KMS-11 (cell line): ENCODE results near the gene OSBPL9.
"Not testable (repeated sequence)": the region's sequence is repeated elsewhere in the genome, so short reads cannot be mapped to it uniquely, and the experiment has no call there.

Experiments
- H2AFZ ChIP-seq: fragments of 200-600 bp; sonication (generic); 2 replicates; pipeline ENCODE4 v1.6.1; 2016; ENCODE audit warnings: antibody characterized with exemption, mixed run types, low read depth
- H3K27ac ChIP-seq: fragments of 200-600 bp; sonication (generic); 2 replicates; pipeline ENCODE4 v1.6.1; 2016; ENCODE audit warnings: mild to moderate bottlenecking, mixed run types
- H3K27me3 ChIP-seq: fragments of 200-600 bp; sonication (generic); 2 replicates; pipeline ENCODE4 v1.6.1; 2017; ENCODE audit warnings: mild to moderate bottlenecking, low read depth, mixed run types, moderate library complexity; ENCODE audit not compliant: insufficient read depth
- H3K36me3 ChIP-seq: fragments of 200-600 bp; sonication (generic); 2 replicates; pipeline ENCODE4 v1.6.1; 2017; ENCODE audit warnings: mild to moderate bottlenecking, mixed run types; ENCODE audit not compliant: insufficient read depth
- H3K4me1 ChIP-seq: fragments of 200-600 bp; sonication (generic); 2 replicates; pipeline ENCODE4 v1.6.1; 2016; ENCODE audit warnings: mild to moderate bottlenecking, low read depth, mixed run types; ENCODE audit not compliant: poor library complexity, severe bottlenecking
- H3K4me2 ChIP-seq: fragments of 200-600 bp; sonication (generic); 2 replicates; pipeline ENCODE4 v1.7.0; 2016; ENCODE audit warnings: mild to moderate bottlenecking, mixed run types
- H3K4me3 ChIP-seq: fragments of 200-600 bp; sonication (generic); IDR thresholded peaks from 2 replicates; pipeline ENCODE4 v1.6.1; 2017; ENCODE audit warnings: low read depth, low read length, mixed read lengths; ENCODE audit not compliant: insufficient read depth
- H3K79me2 ChIP-seq: fragments of 200-600 bp; sonication (generic); 2 replicates; pipeline ENCODE4 v1.6.1; 2016; ENCODE audit warnings: low read depth, mixed run types; ENCODE audit not compliant: insufficient read depth
- H3K9ac ChIP-seq: fragments of 200-600 bp; sonication (generic); 2 replicates; pipeline ENCODE4 v1.6.1; 2016; ENCODE audit warnings: mild to moderate bottlenecking, mixed run types
- H4K20me1 ChIP-seq: fragments of 200-600 bp; sonication (generic); 2 replicates; pipeline ENCODE4 v1.6.1; 2016; ENCODE audit warnings: mild to moderate bottlenecking, mixed run types; ENCODE audit not compliant: insufficient read depth
- TF ChIP-seq, protein P1 (sequence below): fragments of 200-600 bp; sonication (generic); conservative IDR thresholded peaks from 2 replicates; pipeline ENCODE4 v1.6.1; 2017; ENCODE audit warnings: low read depth, mild to moderate bottlenecking, antibody characterized with exemption, low read length, moderate library complexity, mixed read lengths

OSBPL9 gene

DNA sequence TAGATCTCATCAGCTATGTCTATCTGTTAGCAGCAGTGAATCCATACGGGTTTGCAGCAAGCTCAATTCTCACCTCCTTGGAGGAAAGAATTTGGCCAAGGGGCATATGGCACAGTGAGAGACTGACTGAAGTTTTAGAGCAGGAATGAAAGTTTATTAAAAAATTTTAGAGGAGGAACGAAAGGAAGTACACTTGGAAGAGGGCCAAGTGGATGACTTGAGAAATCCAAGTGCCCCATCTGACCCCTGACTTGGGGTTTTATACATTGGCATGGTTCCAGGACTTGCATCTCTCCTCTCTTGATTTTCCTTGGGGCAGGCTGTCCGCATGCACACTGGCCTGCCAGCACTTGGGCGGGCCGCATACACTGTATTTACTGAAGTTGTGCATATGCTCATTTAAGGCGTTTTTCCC lies 9.2 kb upstream of the OSBPL9 start:
- TF ChIP-seq, protein P1, sequence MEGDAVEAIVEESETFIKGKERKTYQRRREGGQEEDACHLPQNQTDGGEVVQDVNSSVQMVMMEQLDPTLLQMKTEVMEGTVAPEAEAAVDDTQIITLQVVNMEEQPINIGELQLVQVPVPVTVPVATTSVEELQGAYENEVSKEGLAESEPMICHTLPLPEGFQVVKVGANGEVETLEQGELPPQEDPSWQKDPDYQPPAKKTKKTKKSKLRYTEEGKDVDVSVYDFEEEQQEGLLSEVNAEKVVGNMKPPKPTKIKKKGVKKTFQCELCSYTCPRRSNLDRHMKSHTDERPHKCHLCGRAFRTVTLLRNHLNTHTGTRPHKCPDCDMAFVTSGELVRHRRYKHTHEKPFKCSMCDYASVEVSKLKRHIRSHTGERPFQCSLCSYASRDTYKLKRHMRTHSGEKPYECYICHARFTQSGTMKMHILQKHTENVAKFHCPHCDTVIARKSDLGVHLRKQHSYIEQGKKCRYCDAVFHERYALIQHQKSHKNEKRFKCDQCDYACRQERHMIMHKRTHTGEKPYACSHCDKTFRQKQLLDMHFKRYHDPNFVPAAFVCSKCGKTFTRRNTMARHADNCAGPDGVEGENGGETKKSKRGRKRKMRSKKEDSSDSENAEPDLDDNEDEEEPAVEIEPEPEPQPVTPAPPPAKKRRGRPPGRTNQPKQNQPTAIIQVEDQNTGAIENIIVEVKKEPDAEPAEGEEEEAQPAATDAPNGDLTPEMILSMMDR: no peak
- Histone ChIP-seq H3K4me2 (no peak overlapping the region), H3K36me3 (no peaks in the 10 kb centered on the region), H3K4me3 (no peak overlapping the region), H3K27ac (no peak overlapping the region), H2AFZ (no peak overlapping the region), H3K4me1 (no peaks in the 10 kb centered on the region), H4K20me1 (no peaks in the 10 kb centered on the region), H3K9ac (no peak overlapping the region), H3K79me2 (no peaks in the 10 kb centered on the region), H3K27me3 (no peaks in the 10 kb centered on the region)

DNA sequence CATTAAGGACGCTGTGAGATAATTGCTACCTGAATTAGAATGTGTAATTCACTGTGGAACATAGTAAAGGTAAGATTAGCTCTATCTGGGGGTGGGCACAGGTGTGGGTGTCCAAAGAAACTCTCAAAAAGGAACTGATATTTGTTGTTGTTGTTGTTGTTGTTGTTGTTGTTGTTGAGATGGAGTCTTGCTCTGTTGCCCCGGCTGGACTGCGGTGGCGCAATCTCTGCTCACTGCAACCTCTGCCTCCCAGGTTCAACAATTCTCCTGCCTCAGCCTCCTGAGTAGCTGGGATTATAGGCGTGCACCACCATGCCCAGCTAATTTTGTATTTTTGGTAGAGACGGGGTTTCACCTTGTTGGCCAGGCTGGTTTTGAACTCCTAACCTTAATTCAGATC lies 6.8 kb upstream of the OSBPL9 start:
- H3K9ac ChIP-seq, H3K4me1 ChIP-seq, H3K4me3 ChIP-seq, H4K20me1 ChIP-seq, H3K4me2 ChIP-seq, H3K27ac ChIP-seq, H3K27me3 ChIP-seq, H3K36me3 ChIP-seq, H3K79me2 ChIP-seq, H2AFZ ChIP-seq: not testable (repeated sequence)

DNA sequence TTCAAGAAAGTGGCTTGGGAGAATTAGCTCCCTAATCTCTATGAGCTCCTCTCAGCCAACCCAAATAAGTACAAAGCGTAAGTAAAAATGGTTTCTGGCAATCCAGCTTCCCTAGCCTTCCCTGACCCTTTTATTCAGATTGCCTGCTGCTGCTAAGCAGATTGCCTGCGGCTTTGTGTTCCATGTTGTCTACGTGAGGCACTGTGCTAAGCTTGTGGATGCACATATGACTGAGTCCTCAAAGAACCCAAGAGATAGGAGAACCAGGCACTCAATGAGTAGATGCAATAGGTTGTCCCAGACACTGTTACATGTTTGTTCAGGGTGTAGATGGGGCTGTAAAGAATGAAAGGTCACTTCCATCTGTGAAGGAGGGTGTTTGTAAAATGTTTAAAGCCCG lies 6.3 kb upstream of the OSBPL9 start:
- no peaks in the 10 kb centered on the region for H4K20me1 ChIP-seq
- no peaks in the 10 kb centered on the region for H3K4me1 ChIP-seq
- TF ChIP-seq, protein P1: no peak
- H2AFZ ChIP-seq: no peak overlapping the region
- no peak overlapping the region for H3K4me2 ChIP-seq
- H3K27ac ChIP-seq: no peak overlapping the region
- no peak overlapping the region for H3K9ac ChIP-seq
- no peaks in the 10 kb centered on the region for H3K27me3 ChIP-seq
- no peaks in the 10 kb centered on the region for H3K79me2 ChIP-seq
- no peak overlapping the region for H3K4me3 ChIP-seq
- no peaks in the 10 kb centered on the region for H3K36me3 ChIP-seq

DNA sequence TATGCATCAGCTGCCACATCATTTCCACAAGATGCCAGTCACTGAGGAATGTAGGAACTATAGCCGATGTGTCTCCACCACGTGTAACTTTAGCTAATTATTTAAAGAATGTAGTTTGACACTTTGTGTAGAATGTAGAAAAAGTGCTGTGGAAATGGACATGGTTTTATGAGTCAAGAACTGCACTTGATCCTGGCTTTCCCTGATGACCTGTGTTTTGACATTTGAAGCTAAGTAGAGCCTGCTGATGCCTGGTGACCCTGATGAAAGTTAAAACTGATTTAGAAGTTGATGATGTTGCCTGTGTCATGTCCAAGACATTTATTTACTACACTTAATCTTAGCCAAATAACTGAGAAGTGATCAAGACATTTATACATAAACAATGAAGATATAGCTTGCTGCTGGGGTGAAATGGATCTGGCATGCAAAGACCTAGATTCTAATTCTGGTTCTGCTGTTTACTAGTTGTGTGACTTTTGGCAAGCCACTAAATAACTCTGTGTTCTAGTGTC lies 4.4 kb upstream of the OSBPL9 start:
- Histone ChIP-seq H3K4me1 (no peaks in the 10 kb centered on the region), H3K36me3 (no peaks in the 10 kb centered on the region), H3K4me3 (no peak overlapping the region), H3K27me3 (no peaks in the 10 kb centered on the region), H3K4me2 (no peak overlapping the region), H4K20me1 (no peaks in the 10 kb centered on the region), H3K9ac (no peak overlapping the region), H3K79me2 (no peaks in the 10 kb centered on the region), H2AFZ (no peak overlapping the region), H3K27ac (no peak overlapping the region)
- TF ChIP-seq, protein P1: no peak

DNA sequence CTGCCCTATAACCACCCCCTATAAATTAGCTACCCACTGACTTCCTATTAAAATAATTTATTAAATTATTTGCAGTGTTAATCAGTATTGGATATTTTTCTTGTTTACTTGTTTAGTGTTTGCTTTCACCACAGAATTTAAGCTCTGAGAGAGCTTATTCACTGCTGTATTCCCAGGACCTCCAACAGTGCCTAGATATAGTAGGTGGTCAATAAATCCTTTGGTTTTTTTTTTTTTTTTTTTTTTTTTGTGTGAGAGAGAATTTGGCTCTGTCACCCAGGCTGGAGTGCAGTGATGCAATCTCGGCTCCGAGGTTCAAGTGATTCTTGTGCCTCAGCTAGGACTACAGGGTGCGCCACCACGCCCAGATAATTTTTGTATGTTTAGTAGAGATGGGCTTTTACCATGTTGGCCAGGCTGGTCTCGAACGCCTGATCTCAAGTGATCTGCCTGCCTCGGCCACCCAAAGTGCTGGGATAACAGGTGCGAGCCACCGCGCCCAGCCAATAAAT lies 1.1 kb upstream of the OSBPL9 start:
- H3K4me2 ChIP-seq: no peak overlapping the region
- H3K9ac ChIP-seq: no peak overlapping the region
- H4K20me1 ChIP-seq: no peaks in the 10 kb centered on the region
- TF ChIP-seq, protein P1: no peak
- no peaks in the 10 kb centered on the region for H3K79me2 ChIP-seq
- H3K36me3 ChIP-seq: no peaks in the 10 kb centered on the region
- no peak overlapping the region for H3K4me3 ChIP-seq
- H3K27me3 ChIP-seq: no peaks in the 10 kb centered on the region
- no peaks in the 10 kb centered on the region for H3K4me1 ChIP-seq
- no peak overlapping the region for H2AFZ ChIP-seq
- no peak overlapping the region for H3K27ac ChIP-seq
